AG04450 (cell line): ENCODE measurements around the gene SNX13. TPM values are rescaled to one million over a fixed set of nuclear protein-coding genes. Genes with fewer than 3 reads are reported as not detected.

Experiments used
- CTCF ChIA-PET: fragments of 300-600, 350-600 bp; formaldehyde crosslinking; extraction: SDS; loops from one replicate; lab custom pipeline; 2022; ENCODE audit warnings: antibody characterized with exemption, inconsistent platforms; lab: Charles Lee
- POLR2A ChIA-PET: fragments of 350-600 bp; formaldehyde crosslinking; extraction: SDS; loops from one replicate; lab custom pipeline; 2021; ENCODE audit warnings: antibody characterized with exemption, inconsistent platforms; lab: Yijun Ruan, JAX
- DNase-seq: peaks from one replicate; pipeline ENCODE4 v3.0.0-alpha.2; 2011; ENCODE audit warnings: low read depth, low spot score
- H3K27ac ChIP-seq: one replicate; pipeline ENCODE4 v1.5.1; 2012; ENCODE audit warnings: low read depth, low read length, control low read depth
- H3K27me3 ChIP-seq: one replicate; pipeline ENCODE4 v1.6.0; 2012; ENCODE audit warnings: low read length; ENCODE audit not compliant: control insufficient read depth, insufficient read depth
- H3K4me3 ChIP-seq: 2 replicates; pipeline ENCODE4 v1.5.1; 2011; ENCODE audit warnings: mild to moderate bottlenecking, low read depth, low read length, control low read depth
- H3K9me3 ChIP-seq: 2 replicates; pipeline ENCODE4 v1.5.1; 2012; ENCODE audit warnings: low read length; ENCODE audit not compliant: control insufficient read depth, insufficient read depth
- polyA plus RNA-seq: library from polyadenylated mRNA; depleted of rRNA; stranded (reverse); fragments of >200 nt; gene quantifications from 2 replicates; pipeline ENCODE4 v1.2.3, GENCODE V29; 2011
- TF ChIP-seq, protein P1 (sequence below): IDR thresholded peaks from 2 replicates; pipeline ENCODE4 v1.5.1; 2011; ENCODE audit warnings: low read depth, low read length, control low read depth, inconsistent platforms

Gene SNX13
- polyA plus RNA-seq, 1 experiment, result 28.3 TPM

DNA sequence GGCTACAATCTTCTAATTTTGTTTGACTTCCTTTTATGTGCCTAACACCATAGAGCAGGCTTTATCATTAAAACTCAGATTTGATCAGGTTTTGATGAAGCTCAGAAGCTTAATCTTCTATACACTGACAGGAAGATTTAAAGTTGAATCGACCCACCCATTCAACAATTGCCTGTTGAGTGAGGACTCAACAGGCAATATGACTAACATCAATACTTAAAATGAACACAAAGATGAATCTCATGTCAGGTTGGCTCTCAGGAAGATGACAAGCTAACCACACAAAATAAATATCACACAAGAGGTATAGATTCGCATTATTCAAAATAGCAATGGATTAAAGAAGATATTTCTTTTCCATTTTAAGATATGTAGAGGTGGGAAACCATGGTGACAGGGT, 36.7 kb upstream of the SNX13 start:
- DNase-seq, result no peak
- no peak overlapping the region for H3K4me3 ChIP-seq
- TF ChIP-seq, protein P1, sequence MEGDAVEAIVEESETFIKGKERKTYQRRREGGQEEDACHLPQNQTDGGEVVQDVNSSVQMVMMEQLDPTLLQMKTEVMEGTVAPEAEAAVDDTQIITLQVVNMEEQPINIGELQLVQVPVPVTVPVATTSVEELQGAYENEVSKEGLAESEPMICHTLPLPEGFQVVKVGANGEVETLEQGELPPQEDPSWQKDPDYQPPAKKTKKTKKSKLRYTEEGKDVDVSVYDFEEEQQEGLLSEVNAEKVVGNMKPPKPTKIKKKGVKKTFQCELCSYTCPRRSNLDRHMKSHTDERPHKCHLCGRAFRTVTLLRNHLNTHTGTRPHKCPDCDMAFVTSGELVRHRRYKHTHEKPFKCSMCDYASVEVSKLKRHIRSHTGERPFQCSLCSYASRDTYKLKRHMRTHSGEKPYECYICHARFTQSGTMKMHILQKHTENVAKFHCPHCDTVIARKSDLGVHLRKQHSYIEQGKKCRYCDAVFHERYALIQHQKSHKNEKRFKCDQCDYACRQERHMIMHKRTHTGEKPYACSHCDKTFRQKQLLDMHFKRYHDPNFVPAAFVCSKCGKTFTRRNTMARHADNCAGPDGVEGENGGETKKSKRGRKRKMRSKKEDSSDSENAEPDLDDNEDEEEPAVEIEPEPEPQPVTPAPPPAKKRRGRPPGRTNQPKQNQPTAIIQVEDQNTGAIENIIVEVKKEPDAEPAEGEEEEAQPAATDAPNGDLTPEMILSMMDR, result no peak
- H3K27me3 ChIP-seq, result no peaks in the 10 kb centered on the region
- ChIA-PET CTCF (interaction anchor here (2.1 kb wide), 1 partner anchor 368 kb away, joined by 5 read pairs; no protein-coding TSS in a partner anchor), POLR2A (no interaction called here)
- H3K27ac ChIP-seq, result no peak overlapping the region
- no peaks in the 10 kb centered on the region for H3K9me3 ChIP-seq

DNA sequence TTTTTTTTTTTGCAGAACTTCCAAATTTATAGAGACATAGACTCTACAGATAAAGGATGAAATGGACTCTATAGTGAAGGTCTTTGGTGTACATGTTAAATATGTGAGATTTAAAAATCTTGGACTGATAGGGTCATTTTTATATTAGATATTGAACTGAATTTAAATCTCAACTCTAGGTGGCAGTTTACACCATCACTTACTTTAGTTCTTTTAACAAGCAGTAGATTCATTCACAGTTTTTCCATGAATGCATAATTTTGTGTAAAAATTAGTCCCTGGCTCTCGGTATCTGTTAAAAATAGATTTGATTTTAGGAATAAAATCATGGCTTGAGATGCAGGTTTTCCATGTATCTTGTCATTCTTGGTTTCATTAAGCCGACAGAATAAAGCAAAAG, 31.1 kb upstream of the SNX13 start:
- H3K27ac ChIP-seq, result no peak overlapping the region
- H3K27me3 ChIP-seq, result no peaks in the 10 kb centered on the region
- no peaks in the 10 kb centered on the region for H3K9me3 ChIP-seq
- TF ChIP-seq, protein P1, result peak; percentile 23
- DNase-seq, result no peak
- ChIA-PET CTCF (interaction anchor here (1.0 kb wide), 1 partner anchor 374 kb away, joined by 4 read pairs; no protein-coding TSS in a partner anchor), POLR2A (no interaction called here)
- no peak overlapping the region for H3K4me3 ChIP-seq

GRCh38 chr7:17968791-17969715, 28.8 kb upstream of the SNX13 start:
- H3K27ac ChIP-seq, result no peak overlapping the region
- H3K9me3 ChIP-seq, result no peaks in the 10 kb centered on the region
- H3K4me3 ChIP-seq, result no peak overlapping the region
- ChIA-PET CTCF (interaction anchor here (0.6 to 2.0 kb wide), 3 partner anchors 16 to 199 kb away, joined by 3 to 7 read pairs (median 3); no protein-coding TSS in a partner anchor), POLR2A (no interaction called here)
- no peak for DNase-seq
- TF ChIP-seq, protein P1, result no peak
- H3K27me3 ChIP-seq, result no peaks in the 10 kb centered on the region

- TF ChIP-seq, protein P1, result no peak
- DNase-seq, result no peak
- H3K9me3 ChIP-seq, result no peaks in the 10 kb centered on the region
- no peak overlapping the region for H3K4me3 ChIP-seq
- ChIA-PET POLR2A (interaction anchor here (0.6 kb wide), 1 partner anchor 16 kb away, joined by 5 read pairs; no protein-coding TSS in a partner anchor), CTCF (no interaction called here)
- H3K27ac ChIP-seq, result no peak overlapping the region
- H3K27me3 ChIP-seq, result no peaks in the 10 kb centered on the region
These were observed 26.4 kb upstream of the SNX13 start for GRCh38 chr7:17966706-17967105.

DNA sequence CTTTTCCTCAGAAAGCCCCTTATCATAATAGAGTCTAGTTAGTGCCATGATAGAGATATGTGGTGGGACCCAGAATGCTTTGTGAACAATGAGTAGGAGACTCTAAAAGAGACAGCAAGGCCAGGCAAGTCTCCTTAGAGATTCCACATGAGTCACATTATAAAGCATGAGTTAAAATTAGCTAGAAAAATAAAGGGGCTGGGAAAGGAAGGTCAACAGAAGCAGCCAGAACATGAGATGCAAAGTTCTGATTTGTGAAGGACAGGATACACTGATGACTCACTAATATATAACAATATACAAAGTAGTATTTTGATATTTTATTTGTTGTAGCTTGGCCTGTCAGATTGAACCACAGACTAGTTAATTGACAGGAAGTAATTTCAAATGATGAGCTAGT, 25.3 kb upstream of the SNX13 start:
- H3K4me3 ChIP-seq, result no peak overlapping the region
- no peak overlapping the region for H3K27ac ChIP-seq
- POLR2A ChIA-PET, result no interaction called here
- CTCF ChIA-PET, result interaction anchor here (1.2 kb wide), 1 partner anchor 195 kb away, joined by 3 read pairs; no protein-coding TSS in a partner anchor
- H3K27me3 ChIP-seq, result no peaks in the 10 kb centered on the region
- H3K9me3 ChIP-seq, result no peaks in the 10 kb centered on the region
- TF ChIP-seq, protein P1, result no peak
- no peak for DNase-seq
